Lung (tissue), 12 donors: ENCODE measurements around the gene PRKCH. TPM values are rescaled to one million over a fixed set of nuclear protein-coding genes. Genes with fewer than 3 reads are reported as not detected.

ENCODE experiments used
- ATAC-seq: fragments of 200-7000 bp; cut with Tn5 transposase; one replicate; pipeline ENCODE4 v1.9.1; 2020; ENCODE audit warnings: moderate number of reproducible peaks; ENCODE audit not compliant: insufficient read depth, low FRiP score
- DNase-seq, 3 donors: peaks; one replicate each; pipeline ENCODE4 v3.0.0-alpha.2; 2013 to 2017
- H3K27ac ChIP-seq, 2 donors: one replicate each; pipeline ENCODE4 v1.5.1; 2013; ENCODE audit warnings: mild to moderate bottlenecking in 2 of 2, moderate library complexity in 2 of 2, control low read depth in 1 of 2, inconsistent platforms in 1 of 2, low read depth in 1 of 2, low read length in 1 of 2
- H3K27me3 ChIP-seq, 3 donors: one replicate each; pipeline ENCODE4 v1.5.1; 2013; ENCODE audit warnings: low read length in 2 of 3; ENCODE audit not compliant: control insufficient read depth in 3 of 3, insufficient read depth in 3 of 3
- H3K36me3 ChIP-seq, 4 donors: one replicate each; pipeline ENCODE4 v1.5.1; 2013; ENCODE audit warnings: low read length in 4 of 4, mild to moderate bottlenecking in 1 of 4, moderate library complexity in 1 of 4; ENCODE audit not compliant: control insufficient read depth in 4 of 4, insufficient read depth in 4 of 4
- H3K4me1 ChIP-seq, 5 donors: one replicate each; pipeline ENCODE4 v1.5.1; 2013; ENCODE audit warnings: low read length in 5 of 5, mild to moderate bottlenecking in 2 of 5, moderate library complexity in 1 of 5; ENCODE audit not compliant: control insufficient read depth in 5 of 5, insufficient read depth in 5 of 5
- H3K4me3 ChIP-seq: one replicate; pipeline ENCODE4 v1.5.1; 2013; ENCODE audit warnings: mild to moderate bottlenecking, control low read depth, moderate library complexity
- H3K9ac ChIP-seq, 2 donors: one replicate each; pipeline ENCODE4 v1.5.1; 2013; ENCODE audit warnings: low read length in 2 of 2, control low read depth in 1 of 2; ENCODE audit not compliant: insufficient read depth in 1 of 2
- H3K9me3 ChIP-seq, 4 donors: one replicate each; pipeline ENCODE4 v1.5.1; 2013; ENCODE audit warnings: low read length in 3 of 4, mild to moderate bottlenecking in 1 of 4, moderate library complexity in 1 of 4; ENCODE audit not compliant: control insufficient read depth in 4 of 4, insufficient read depth in 3 of 4
- CTCF ChIP-seq: IDR thresholded peaks from 2 replicates; pipeline ENCODE4 v1.5.1; 2012; ENCODE audit warnings: mild to moderate bottlenecking; ENCODE audit errors: control extremely low read depth, extremely low read depth
- WGBS, 2 donors: extraction: QIAGEN DNeasy Blood & Tissue Kit; methylation state at CpG; one replicate each; pipeline ENCODE4 v1.1.7; 2013; 5-methylcytosine and 5-hydroxymethylcytosine counted together
- polyA plus RNA-seq, 2 donors: library from polyadenylated mRNA; stranded (reverse); fragments of 200-250 nt; gene quantifications; one replicate each; pipeline ENCODE4 v1.2.1, GENCODE V29; 2013
- total RNA-seq, 2 donors: library from RNA; depleted of rRNA in 1 of 2; stranded (reverse); fragments of >200 nt in 1 of 2; gene quantifications; one replicate each; pipeline ENCODE4 v1.2.1, GENCODE V29; 2014 to 2021
- donor health status: control.
- donor health status: control.
- donor health status: Bipolar disorder and iron deficiency.
- donor health status: healthy.
- donor health status: DM: yes; HTN: yes; CAD: no.

Gene PRKCH
- total and polyA plus RNA-seq, 4 donors: 12.9 to 126 (median 51.4) TPM

- ATAC-seq: no peak
- Histone ChIP-seq H3K27me3 (no peaks in the 10 kb centered on the region), H3K27ac (peak overlapping the region in 1 of 2 donors; percentile 34), H3K9ac (no peak overlapping the region), H3K4me1 (peaks cover 0 to 21% (median 0%) of the 10 kb centered on the region in 5 donors), H3K4me3 (no peak overlapping the region), H3K9me3 (no peaks in the 10 kb centered on the region), H3K36me3 (no peaks in the 10 kb centered on the region)
- WGBS, 2 donors: 54 to 68% methylated on average over 3 of the region's 3 CpGs
- TF ChIP-seq CTCF: no peak
- no peak for DNase-seq
Measured at GRCh38 chr14:61365667-61366212, 44.4 kb downstream of the PRKCH start.

- Histone ChIP-seq H3K27ac (peak overlapping the region in 1 of 2 donors; percentile 61), H3K4me3 (no peak overlapping the region), H3K4me1 (peaks cover 0 to 18% (median 0%) of the 10 kb centered on the region in 5 donors), H3K9ac (no peak overlapping the region), H3K9me3 (no peaks in the 10 kb centered on the region), H3K36me3 (no peaks in the 10 kb centered on the region), H3K27me3 (no peaks in the 10 kb centered on the region)
- ATAC-seq: no peak
- peak in 2 of 3 donors; percentile 10 to 46 for DNase-seq
- no peak for TF ChIP-seq CTCF
- WGBS, 2 donors: 64 to 72% methylated on average over 5 of the region's 5 CpGs
Measured at GRCh38 chr14:61368114-61368710, 46.8 kb downstream of the PRKCH start.

- DNase-seq (no peak), ATAC-seq (no peak)
- H3K4me1 ChIP-seq: peaks cover 0 to 18% (median 0%) of the 10 kb centered on the region in 5 donors
- H3K9ac ChIP-seq: no peak overlapping the region
- H3K9me3 ChIP-seq: peaks cover 0 to 2% (median under 1%) of the 10 kb centered on the region in 4 donors
- H3K27me3 ChIP-seq: no peaks in the 10 kb centered on the region
- WGBS, 2 donors: 65 to 80% methylated on average over 3 of the region's 3 CpGs
- no peak for TF ChIP-seq CTCF
- no peak overlapping the region for H3K4me3 ChIP-seq
- H3K36me3 ChIP-seq: no peaks in the 10 kb centered on the region
- H3K27ac ChIP-seq: peak overlapping the region in 1 of 2 donors; percentile 63
Measured at GRCh38 chr14:61368781-61369453, 47.5 kb downstream of the PRKCH start.
